Muscle of leg (tissue), 11 donors: ENCODE results near the gene DRD4. TPM values are rescaled to one million over a fixed set of nuclear protein-coding genes. Genes with fewer than 3 reads are reported as not detected.

Experiments used
- DNase-seq: peaks from one replicate; pipeline ENCODE4 v3.0.0; 2013
- H3K27ac ChIP-seq: one replicate; pipeline ENCODE4 v1.5.1; 2013; ENCODE audit warnings: mild to moderate bottlenecking, low read length, control low read depth
- H3K27me3 ChIP-seq: one replicate; pipeline ENCODE4 v1.6.1; 2013; ENCODE audit warnings: low read length; ENCODE audit not compliant: control insufficient read depth, insufficient read depth
- H3K36me3 ChIP-seq: one replicate; pipeline ENCODE4 v1.6.1; 2013; ENCODE audit warnings: low read length; ENCODE audit not compliant: control insufficient read depth, insufficient read depth
- H3K4me1 ChIP-seq: one replicate; pipeline ENCODE4 v1.6.1; 2013; ENCODE audit warnings: low read length; ENCODE audit not compliant: control insufficient read depth, insufficient read depth
- H3K4me3 ChIP-seq: one replicate; pipeline ENCODE4 v1.5.1; 2013; ENCODE audit warnings: low read length, control low read depth
- H3K9me3 ChIP-seq: replicated peaks from 2 replicates; pipeline ENCODE4 v1.6.1; 2013; ENCODE audit warnings: low read depth, low read length; ENCODE audit not compliant: control insufficient read depth
- WGBS: methylation state at CpG from one replicate; pipeline ENCODE4 v1.1.5; 2013; ENCODE audit warnings: missing lambda C conversion rate; ENCODE audit not compliant: insufficient coverage; 5-methylcytosine and 5-hydroxymethylcytosine counted together
- polyA plus RNA-seq, 8 donors: library from polyadenylated mRNA; unstranded; fragments of 120-200 nt; gene quantifications; one replicate each; pipeline versions ENCODE4 v1.2.1 to v1.2.3, GENCODE V29; 2013; ENCODE audit warnings: inconsistent platforms in 1 of 8, low replicate concordance in 1 of 8; ENCODE audit not compliant: insufficient read length in 8 of 8, insufficient read depth in 1 of 8
- total RNA-seq: library from RNA; stranded (reverse); fragments of 120-200 nt; gene quantifications from one replicate; pipeline ENCODE4 v1.2.4, GENCODE V29; 2013

Gene DRD4
- total and polyA plus RNA-seq, 9 donors: 0.18 to 2.0 (median 0.77) TPM

DNA sequence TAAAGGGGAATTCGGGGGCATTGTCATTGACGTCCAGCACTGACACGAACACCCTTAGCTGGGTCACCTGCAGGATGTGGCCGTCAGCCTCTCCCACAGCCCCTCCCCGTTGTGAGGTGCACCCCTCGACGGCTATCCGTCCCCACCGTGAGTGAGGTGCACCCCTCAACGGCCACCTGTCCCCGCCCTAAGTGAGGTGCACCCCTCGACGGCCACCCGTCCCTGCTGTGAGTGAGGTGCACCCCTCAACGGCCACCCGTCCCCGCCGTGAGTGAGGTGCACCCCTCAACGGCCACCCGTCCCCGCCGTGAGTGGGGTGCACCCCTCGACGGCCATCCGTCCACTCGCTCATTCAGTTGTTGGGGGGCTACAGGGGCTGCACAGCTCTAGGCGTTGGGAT lies 15.2 kb upstream of the DRD4 start:
- no peak for DNase-seq
- WGBS: 86% methylated on average over 27 of the region's 27 CpGs

GRCh38 chr11:623349-623869 lies 13.7 kb upstream of the DRD4 start:
- Histone ChIP-seq H3K4me1 (peaks cover 19% of the 10 kb centered on the region), H3K27me3 (peaks cover 48% of the 10 kb centered on the region), H3K4me3 (no peak overlapping the region), H3K9me3 (no peaks in the 10 kb centered on the region), H3K36me3 (peaks cover 11% of the 10 kb centered on the region), H3K27ac (no peak overlapping the region)
- DNase-seq: no peak
- WGBS: 53% methylated on average over 15 of the region's 15 CpGs

More for the DNA sequence above, 15.2 kb upstream of the DRD4 start:
- Histone ChIP-seq H3K4me1 (peaks cover 15% of the 10 kb centered on the region), H3K9me3 (no peaks in the 10 kb centered on the region), H3K4me3 (no peak overlapping the region), H3K36me3 (peaks cover 13% of the 10 kb centered on the region), H3K27ac (no peak overlapping the region), H3K27me3 (peaks cover 36% of the 10 kb centered on the region)

- no peak for DNase-seq
- Histone ChIP-seq H3K27me3 (peaks cover 51% of the 10 kb centered on the region), H3K9me3 (no peaks in the 10 kb centered on the region), H3K36me3 (peaks cover 10% of the 10 kb centered on the region), H3K27ac (no peak overlapping the region), H3K4me3 (no peak overlapping the region), H3K4me1 (peaks cover 26% of the 10 kb centered on the region)
- WGBS: 58% methylated on average over 19 of the region's 25 CpGs
Measured at GRCh38 chr11:623999-624704, 12.9 kb upstream of the DRD4 start.

- Histone ChIP-seq H3K27me3 (peaks cover 53% of the 10 kb centered on the region), H3K4me1 (peaks cover 28% of the 10 kb centered on the region), H3K9me3 (no peaks in the 10 kb centered on the region), H3K27ac (peak within 1 kb of the TSS; percentile 51), H3K36me3 (peaks cover 4% of the 10 kb centered on the region), H3K4me3 (peak within 1 kb of the TSS; percentile 39)
- no peak for DNase-seq
- WGBS: 28% methylated on average over 30 of the region's 33 CpGs
Measured at GRCh38 chr11:624705-625635, 12.1 kb upstream of the DRD4 start, which contains the start of gene CDHR5. Gene CDHR5 (minus strand): TSS chr11:624955. CDS start chr11:624902, 53 bp downstream.

- DNase-seq: no peak
- H3K27me3 ChIP-seq: peaks cover 56% of the 10 kb centered on the region
- H3K4me3 ChIP-seq: peak overlapping the region; percentile 39
- H3K4me1 ChIP-seq: peaks cover 28% of the 10 kb centered on the region
- WGBS: 44% methylated on average over 19 of the region's 22 CpGs
- H3K36me3 ChIP-seq: peaks cover 4% of the 10 kb centered on the region
- no peaks in the 10 kb centered on the region for H3K9me3 ChIP-seq
- H3K27ac ChIP-seq: peak overlapping the region; percentile 51
Measured at GRCh38 chr11:625636-626268, 11.3 kb upstream of the DRD4 start.

GRCh38 chr11:626475-627307 lies 10.4 kb upstream of the DRD4 start, which contains the start of gene SCT:
Gene SCT (minus strand): TSS chr11:627181. CDS start chr11:627143, 38 bp downstream.
- Histone ChIP-seq H3K27ac (peak within 1 kb of the TSS; percentile 82), H3K4me3 (peak within 1 kb of the TSS; percentile 39), H3K36me3 (peaks cover 4% of the 10 kb centered on the region), H3K4me1 (peaks cover 28% of the 10 kb centered on the region), H3K9me3 (no peaks in the 10 kb centered on the region), H3K27me3 (peaks cover 56% of the 10 kb centered on the region)
- peak; percentile 25 for DNase-seq
- WGBS: 4% methylated on average over 51 of the region's 72 CpGs

- H3K27ac ChIP-seq: no peak overlapping the region
- WGBS: 16% methylated on average over 7 of the region's 28 CpGs
- H3K4me1 ChIP-seq: peaks cover 28% of the 10 kb centered on the region
- DNase-seq: no peak
- H3K4me3 ChIP-seq: no peak overlapping the region
- H3K36me3 ChIP-seq: peaks cover 4% of the 10 kb centered on the region
- H3K9me3 ChIP-seq: no peaks in the 10 kb centered on the region
- peaks cover 56% of the 10 kb centered on the region for H3K27me3 ChIP-seq
Measured at GRCh38 chr11:627308-627576, 9.8 kb upstream of the DRD4 start.

DNA sequence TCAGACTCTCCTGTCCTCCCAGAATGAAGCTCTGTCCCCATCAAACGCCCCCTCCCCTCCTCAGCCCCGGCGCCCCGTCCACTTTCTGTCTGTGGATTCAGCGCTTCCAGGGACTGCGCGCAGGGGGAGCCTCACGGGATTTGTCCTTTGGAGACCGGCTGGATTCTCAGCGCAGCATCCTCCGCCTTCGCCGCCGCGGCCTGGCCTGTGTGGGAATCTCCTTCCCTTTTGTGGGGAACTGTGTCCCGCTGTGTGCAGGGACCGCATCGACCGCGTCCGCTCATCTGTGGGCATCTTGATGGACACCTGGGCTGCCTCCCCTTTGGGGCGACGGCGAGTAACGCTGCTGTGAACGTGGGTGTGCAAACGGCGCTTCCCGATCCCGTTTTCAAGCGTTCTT lies 9.0 kb upstream of the DRD4 start:
- Histone ChIP-seq H3K36me3 (peaks cover 4% of the 10 kb centered on the region), H3K27me3 (peaks cover 56% of the 10 kb centered on the region), H3K4me1 (peaks cover 29% of the 10 kb centered on the region), H3K9me3 (no peaks in the 10 kb centered on the region), H3K27ac (peak overlapping the region; percentile 82), H3K4me3 (no peak overlapping the region)
- WGBS: 88% methylated on average over 26 of the region's 31 CpGs
- DNase-seq: no peak

- no peaks in the 10 kb centered on the region for H3K9me3 ChIP-seq
- WGBS: 32% methylated on average over 6 of the region's 10 CpGs
- no peak overlapping the region for H3K4me3 ChIP-seq
- no peaks in the 10 kb centered on the region for H3K36me3 ChIP-seq
- peaks cover 30% of the 10 kb centered on the region for H3K4me1 ChIP-seq
- H3K27me3 ChIP-seq: peaks cover 45% of the 10 kb centered on the region
- peak overlapping the region; percentile 82 for H3K27ac ChIP-seq
- DNase-seq: peak; percentile 45
Measured at GRCh38 chr11:629237-629583, 7.9 kb upstream of the DRD4 start.
